Measurements from ENCODE around the gene SFRP2. TPM values are rescaled to one million over a fixed set of nuclear protein-coding genes. Genes with fewer than 3 reads are reported as not detected.

SFRP2 gene
- total RNA-seq, 2 experiments from 2014 or later = not detected

GRCh38 chr4:153782581-153782980 is 6.3 kb downstream of the SFRP2 start:
- intact Hi-C loops (cut with DNase I, micrococcal nuclease) = loop anchor here (10.0 kb wide), 3 partner anchors 562 to 842 kb away; no protein-coding TSS in a partner anchor
- Mint-ChIP-seq H3K9me3 (no peaks in the 10 kb centered on the region), H3K4me3 (no peak overlapping the region), H3K27me3 (peaks cover 74% of the 10 kb centered on the region), H3K4me1 (ENCODE audit: low read depth) (no peaks in the 10 kb centered on the region), H3K27ac (no peak overlapping the region), H3K36me3 (ENCODE audit: low read depth) (no peaks in the 10 kb centered on the region)
- no peaks in the 10 kb centered on the region for H3K36me3 ChIP-seq (ENCODE audit: insufficient read depth, low read length)
- ATAC-seq (ENCODE audit: poor library complexity) (no peak), DNase-seq (no peak)
- no peak overlapping the region for H3K27ac ChIP-seq (ENCODE audit: low read depth in 1 of 2, low read length in 2 of 2)
- H3K9me3 ChIP-seq (ENCODE audit: control insufficient read depth in 1 of 2, insufficient read depth in 1 of 2, low read length in 2 of 2) = peaks cover 0 to 3% of the 10 kb centered on the region in 2 experiments
- POLR2A ChIA-PET = no interaction called here
- no peak overlapping the region for H3K4me3 ChIP-seq (ENCODE audit: low read length)
- no peaks in the 10 kb centered on the region for H3K4me1 ChIP-seq (ENCODE audit: insufficient read depth, low read length)
- CTCF ChIA-PET = no interaction called here
- H3K27me3 ChIP-seq (ENCODE audit: control insufficient read depth in 1 of 2, insufficient read depth in 2 of 2, low read length in 2 of 2) = peaks cover 25 to 41% of the 10 kb centered on the region in 2 experiments
- no peak for TF ChIP-seq CTCF (IDR thresholded peaks at IDR 0.05)

GRCh38 chr4:153781717-153782416 is 7.0 kb downstream of the SFRP2 start:
- Mint-ChIP-seq H3K27me3 (peaks cover 67% of the 10 kb centered on the region), H3K4me3 (no peak overlapping the region), H3K9me3 (no peaks in the 10 kb centered on the region), H3K36me3 (ENCODE audit: low read depth) (no peaks in the 10 kb centered on the region), H3K4me1 (ENCODE audit: low read depth) (no peaks in the 10 kb centered on the region), H3K27ac (no peak overlapping the region)
- H3K36me3 ChIP-seq (ENCODE audit: insufficient read depth, low read length) = no peaks in the 10 kb centered on the region
- H3K27ac ChIP-seq (ENCODE audit: low read depth in 1 of 2, low read length in 2 of 2) = no peak overlapping the region
- peaks cover 0 to 3% of the 10 kb centered on the region in 2 experiments for H3K9me3 ChIP-seq (ENCODE audit: control insufficient read depth in 1 of 2, insufficient read depth in 1 of 2, low read length in 2 of 2)
- intact Hi-C loops (cut with DNase I, micrococcal nuclease) = loop anchor here (10.0 kb wide), 3 partner anchors 563 to 843 kb away; no protein-coding TSS in a partner anchor
- TF ChIP-seq CTCF (IDR thresholded peaks at IDR 0.05) = no peak
- ChIA-PET CTCF (no interaction called here), POLR2A (no interaction called here)
- peaks cover 22 to 34% of the 10 kb centered on the region in 2 experiments for H3K27me3 ChIP-seq (ENCODE audit: control insufficient read depth in 1 of 2, insufficient read depth in 2 of 2, low read length in 2 of 2)
- no peak for ATAC-seq (ENCODE audit: poor library complexity)
- H3K4me1 ChIP-seq (ENCODE audit: insufficient read depth, low read length) = no peaks in the 10 kb centered on the region
- no peak for DNase-seq
- no peak overlapping the region for H3K4me3 ChIP-seq (ENCODE audit: low read length)

GRCh38 chr4:153781280-153781679 is 7.6 kb downstream of the SFRP2 start:
- no peak for TF ChIP-seq CTCF (IDR thresholded peaks at IDR 0.05)
- H3K4me3 ChIP-seq (ENCODE audit: low read length) = no peak overlapping the region
- no peaks in the 10 kb centered on the region for H3K36me3 ChIP-seq (ENCODE audit: insufficient read depth, low read length)
- ATAC-seq (ENCODE audit: poor library complexity) (no peak), DNase-seq (no peak)
- H3K27me3 ChIP-seq (ENCODE audit: control insufficient read depth in 1 of 2, insufficient read depth in 2 of 2, low read length in 2 of 2) = peaks cover 19 to 30% of the 10 kb centered on the region in 2 experiments
- ChIA-PET CTCF (no interaction called here), POLR2A (no interaction called here)
- Mint-ChIP-seq H3K4me3 (no peak overlapping the region), H3K36me3 (ENCODE audit: low read depth) (no peaks in the 10 kb centered on the region), H3K27ac (no peak overlapping the region), H3K4me1 (ENCODE audit: low read depth) (no peaks in the 10 kb centered on the region), H3K9me3 (no peaks in the 10 kb centered on the region), H3K27me3 (peaks cover 65% of the 10 kb centered on the region)
- H3K27ac ChIP-seq (ENCODE audit: low read depth in 1 of 2, low read length in 2 of 2) = no peak overlapping the region
- intact Hi-C loops (cut with DNase I, micrococcal nuclease) = loop anchor here (10.0 kb wide), 3 partner anchors 564 to 844 kb away; no protein-coding TSS in a partner anchor
- peaks cover 0 to 3% of the 10 kb centered on the region in 2 experiments for H3K9me3 ChIP-seq (ENCODE audit: control insufficient read depth in 1 of 2, insufficient read depth in 1 of 2, low read length in 2 of 2)
- H3K4me1 ChIP-seq (ENCODE audit: insufficient read depth, low read length) = no peaks in the 10 kb centered on the region

Measured in CD4-positive, alpha-beta T cell (primary cell).